Smooth muscle cell (in vitro differentiated cells): ENCODE results near the gene RHOT1. TPM values are rescaled to one million over a fixed set of nuclear protein-coding genes. Genes with fewer than 3 reads are reported as not detected.

ENCODE experiments used
- DNase-seq: peaks from one replicate; lab custom pipeline; 2025; ENCODE audit not compliant: unreplicated experiment; lab: John Stamatoyannopoulos, UW
- H2AFZ ChIP-seq: fragments of 200-600 bp; sonication (generic); 2 replicates; pipeline ENCODE4 v1.6.0; 2016; ENCODE audit warnings: antibody characterized with exemption, low read depth, mild to moderate bottlenecking
- H3F3A ChIP-seq: fragments of 200-600 bp; sonication (generic); 2 replicates; pipeline ENCODE4 v1.6.0; 2017; ENCODE audit warnings: antibody characterized with exemption, low read depth
- H3K27ac ChIP-seq: fragments of 200-600 bp; sonication (generic); 2 replicates; pipeline ENCODE4 v1.5.1; 2016; ENCODE audit warnings: low read depth, mild to moderate bottlenecking
- H3K27me3 ChIP-seq: fragments of 200-600 bp; sonication (generic); 2 replicates; pipeline ENCODE4 v1.6.1; 2016; ENCODE audit warnings: low read depth, mild to moderate bottlenecking
- H3K36me3 ChIP-seq: fragments of 200-600 bp; sonication (generic); 2 replicates; pipeline ENCODE4 v1.5.1; 2016; ENCODE audit warnings: low read depth
- H3K4me1 ChIP-seq: fragments of 200-600 bp; sonication (generic); 2 replicates; pipeline ENCODE4 v1.5.1; 2016; ENCODE audit warnings: low read depth
- H3K4me2 ChIP-seq: fragments of 200-600 bp; sonication (generic); 2 replicates; pipeline ENCODE4 v1.6.0; 2016; ENCODE audit warnings: mild to moderate bottlenecking
- H3K4me3 ChIP-seq: fragments of 200-600 bp; sonication (generic); 2 replicates; pipeline ENCODE4 v1.5.1; 2016; ENCODE audit warnings: mild to moderate bottlenecking
- H3K79me2 ChIP-seq: fragments of 200-600 bp; sonication (generic); 2 replicates; pipeline ENCODE4 v1.6.0; 2016; ENCODE audit warnings: low read depth, mild to moderate bottlenecking
- H3K9ac ChIP-seq: fragments of 200-600 bp; sonication (generic); 2 replicates; pipeline ENCODE4 v1.6.0; 2016; ENCODE audit warnings: low read depth
- H3K9me3 ChIP-seq: fragments of 200-600 bp; sonication (generic); replicated peaks from 2 replicates; pipeline ENCODE4 v1.5.1; 2016; ENCODE audit warnings: low read depth
- H4K20me1 ChIP-seq: fragments of 200-600 bp; sonication (generic); 2 replicates; pipeline ENCODE4 v1.6.0; 2016; ENCODE audit warnings: low read depth
- WGBS: methylation state at CpG from one replicate; pipeline ENCODE4 v1.1.7; 2016; ENCODE audit warnings: low lambda C conversion rate; 5-methylcytosine and 5-hydroxymethylcytosine counted together
- polyA plus RNA-seq: library from polyadenylated mRNA; unstranded; fragments of >200 nt; fragmentation: Nextera tagmentation; extraction: Ambion mirVana; gene quantifications from 2 replicates; pipeline ENCODE4 v1.2.1, GENCODE V29; 2016
- total RNA-seq: library from RNA; depleted of rRNA; stranded (reverse); fragments of >200 nt; gene quantifications from 2 replicates; pipeline ENCODE4 v1.2.3, GENCODE V29; 2014
- TF ChIP-seq, protein P1 (sequence below): fragments of 200-600 bp; sonication (generic); IDR thresholded peaks from 2 replicates; pipeline ENCODE4 v1.5.1; 2017; ENCODE audit warnings: borderline replicate concordance, mild to moderate bottlenecking, antibody characterized with exemption; ENCODE audit not compliant: insufficient read depth, poor library complexity, severe bottlenecking

The RHOT1 gene
- total and polyA plus RNA-seq, 2 experiments from 2014 or later, result 23.6 to 28.7 TPM

DNA sequence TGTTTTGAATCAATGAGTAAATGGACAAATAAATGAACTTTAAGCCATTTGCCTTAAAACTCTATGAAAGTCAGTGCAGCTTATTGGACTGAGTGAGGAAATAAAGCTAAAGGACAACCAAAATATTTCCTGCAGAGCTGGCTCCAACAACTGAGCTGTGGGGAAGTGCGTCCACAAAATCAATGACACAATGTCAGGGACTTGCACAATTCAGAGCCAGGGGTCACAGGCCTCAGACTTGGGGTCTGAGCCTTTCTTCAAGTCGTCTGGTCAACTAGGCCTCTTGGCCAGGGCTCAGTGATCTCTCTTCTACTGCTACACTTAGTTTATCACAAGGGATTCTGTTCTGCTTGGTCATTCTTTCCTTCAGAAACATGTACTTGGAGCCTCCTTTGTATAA lies 97.2 kb downstream of the RHOT1 start:
- no peaks in the 10 kb centered on the region for H3F3A ChIP-seq

DNA sequence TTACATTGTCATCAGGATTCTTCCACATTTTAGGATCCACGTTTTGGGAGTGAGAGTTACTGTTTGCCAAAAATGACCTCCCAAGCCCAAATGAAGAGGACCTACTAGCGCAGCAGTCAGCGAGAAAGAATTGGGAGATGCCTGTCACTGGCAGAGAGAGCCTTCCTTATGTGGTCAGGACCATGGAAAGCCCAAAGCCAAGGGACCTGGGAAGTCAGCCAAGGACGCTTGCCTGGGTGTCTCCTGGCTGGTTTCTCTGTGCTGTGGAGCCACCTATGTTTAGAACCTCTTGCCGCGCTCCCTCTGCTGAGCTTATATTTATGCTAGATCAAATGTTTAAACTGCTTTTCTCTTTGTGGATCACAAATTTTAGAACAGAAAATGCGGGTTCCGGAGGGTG lies 98.4 kb downstream of the RHOT1 start:
- Histone ChIP-seq H3K4me1 (no peaks in the 10 kb centered on the region), H3K27ac (no peak overlapping the region), H3K27me3 (no peaks in the 10 kb centered on the region), H3K4me3 (no peak overlapping the region), H3K79me2 (no peaks in the 10 kb centered on the region), H3K9me3 (no peaks in the 10 kb centered on the region), H4K20me1 (no peaks in the 10 kb centered on the region), H3K36me3 (no peaks in the 10 kb centered on the region), H2AFZ (no peak overlapping the region), H3K4me2 (no peak overlapping the region), H3F3A (no peaks in the 10 kb centered on the region), H3K9ac (no peak overlapping the region)
- TF ChIP-seq, protein P1, sequence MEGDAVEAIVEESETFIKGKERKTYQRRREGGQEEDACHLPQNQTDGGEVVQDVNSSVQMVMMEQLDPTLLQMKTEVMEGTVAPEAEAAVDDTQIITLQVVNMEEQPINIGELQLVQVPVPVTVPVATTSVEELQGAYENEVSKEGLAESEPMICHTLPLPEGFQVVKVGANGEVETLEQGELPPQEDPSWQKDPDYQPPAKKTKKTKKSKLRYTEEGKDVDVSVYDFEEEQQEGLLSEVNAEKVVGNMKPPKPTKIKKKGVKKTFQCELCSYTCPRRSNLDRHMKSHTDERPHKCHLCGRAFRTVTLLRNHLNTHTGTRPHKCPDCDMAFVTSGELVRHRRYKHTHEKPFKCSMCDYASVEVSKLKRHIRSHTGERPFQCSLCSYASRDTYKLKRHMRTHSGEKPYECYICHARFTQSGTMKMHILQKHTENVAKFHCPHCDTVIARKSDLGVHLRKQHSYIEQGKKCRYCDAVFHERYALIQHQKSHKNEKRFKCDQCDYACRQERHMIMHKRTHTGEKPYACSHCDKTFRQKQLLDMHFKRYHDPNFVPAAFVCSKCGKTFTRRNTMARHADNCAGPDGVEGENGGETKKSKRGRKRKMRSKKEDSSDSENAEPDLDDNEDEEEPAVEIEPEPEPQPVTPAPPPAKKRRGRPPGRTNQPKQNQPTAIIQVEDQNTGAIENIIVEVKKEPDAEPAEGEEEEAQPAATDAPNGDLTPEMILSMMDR, result no peak
- no peak for DNase-seq
- WGBS, result 80% methylated on average over 8 of the region's 8 CpGs

More for the DNA sequence above, 97.2 kb downstream of the RHOT1 start:
- no peak overlapping the region for H2AFZ ChIP-seq
- no peaks in the 10 kb centered on the region for H3K27me3 ChIP-seq
- WGBS, result 89% methylated on average over 2 of the region's 2 CpGs
- no peak overlapping the region for H3K4me2 ChIP-seq
- no peaks in the 10 kb centered on the region for H4K20me1 ChIP-seq
- no peaks in the 10 kb centered on the region for H3K9me3 ChIP-seq
- no peak overlapping the region for H3K4me3 ChIP-seq
- H3K4me1 ChIP-seq, result no peaks in the 10 kb centered on the region
- TF ChIP-seq, protein P1, result no peak
- no peaks in the 10 kb centered on the region for H3K36me3 ChIP-seq
- no peak for DNase-seq
- no peak overlapping the region for H3K9ac ChIP-seq
- H3K79me2 ChIP-seq, result no peaks in the 10 kb centered on the region
- no peak overlapping the region for H3K27ac ChIP-seq

DNA sequence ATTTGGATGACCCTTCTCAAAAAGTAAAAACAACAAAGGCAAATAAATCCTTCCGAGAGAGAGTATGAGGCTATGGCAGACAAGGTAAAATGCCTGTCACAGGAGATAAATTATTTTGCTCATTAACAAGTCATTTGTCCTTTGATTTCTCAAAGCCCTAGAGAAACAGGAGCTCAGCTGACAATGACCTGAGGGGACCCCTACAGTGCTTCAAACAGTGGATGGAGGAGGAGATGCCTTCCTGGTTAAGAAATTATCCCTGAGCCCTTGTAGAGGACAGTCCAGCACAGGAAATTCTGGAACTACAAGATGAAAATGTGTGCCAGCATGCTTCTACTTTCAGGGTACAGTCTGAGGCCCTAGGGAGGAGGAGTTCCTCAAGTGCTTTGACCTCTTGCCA lies 99.3 kb downstream of the RHOT1 start:
- Histone ChIP-seq H4K20me1 (no peaks in the 10 kb centered on the region), H3K4me1 (no peaks in the 10 kb centered on the region), H3K27ac (no peak overlapping the region), H3K9ac (no peak overlapping the region), H3K4me3 (no peak overlapping the region), H3F3A (no peaks in the 10 kb centered on the region), H3K9me3 (no peaks in the 10 kb centered on the region), H3K36me3 (no peaks in the 10 kb centered on the region), H3K27me3 (no peaks in the 10 kb centered on the region), H3K4me2 (no peak overlapping the region), H3K79me2 (no peaks in the 10 kb centered on the region), H2AFZ (no peak overlapping the region)
- DNase-seq, result no peak
- 88% methylated on average over 1 of the region's 1 CpG for WGBS
- TF ChIP-seq, protein P1, result no peak

DNA sequence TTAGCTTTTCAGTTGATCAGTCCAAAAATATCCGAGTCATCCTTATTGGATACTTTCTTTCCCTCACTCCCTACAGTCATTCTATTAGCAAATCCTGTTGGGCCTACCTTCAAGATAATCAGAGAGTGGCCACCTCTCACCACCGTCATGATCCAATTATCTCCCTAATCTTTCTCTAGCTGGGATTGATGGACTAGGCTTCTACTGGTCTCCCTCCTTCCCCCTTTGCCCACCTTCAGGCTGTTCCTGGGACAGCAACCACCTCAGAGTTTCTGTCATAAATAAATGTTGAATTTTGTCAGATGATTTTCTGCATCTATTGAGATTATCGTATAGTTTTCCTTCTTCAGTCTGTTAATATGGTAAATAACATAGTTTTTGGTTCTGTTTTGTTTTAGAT lies 107.2 kb downstream of the RHOT1 start:
- Histone ChIP-seq H3K79me2 (no peaks in the 10 kb centered on the region), H3K27ac (no peak overlapping the region), H3K4me3 (no peak overlapping the region), H3F3A (no peaks in the 10 kb centered on the region), H2AFZ (no peak overlapping the region), H3K9me3 (no peaks in the 10 kb centered on the region), H3K4me1 (no peaks in the 10 kb centered on the region), H3K36me3 (no peaks in the 10 kb centered on the region), H4K20me1 (no peaks in the 10 kb centered on the region), H3K9ac (no peak overlapping the region), H3K27me3 (peaks cover 11% of the 10 kb centered on the region), H3K4me2 (no peak overlapping the region)
- DNase-seq, result no peak
- WGBS, result 85% methylated on average over 3 of the region's 3 CpGs
- TF ChIP-seq, protein P1, result no peak
